Right lobe of liver (tissue), 4 donors: ENCODE results near the gene CALD1.

Experiments
- CTCF ChIP-seq, 4 donors: fragments of 200-600 bp in 3 of 4; fragments of 450-650 bp in 1 of 4; IDR thresholded peaks; one replicate each; pipeline versions ENCODE4 v1.5.1 to v1.8.0; 2016 to 2022; ENCODE audit warnings: antibody characterized with exemption in 4 of 4, mild to moderate bottlenecking in 2 of 4
- POLR2A ChIP-seq: fragments of 450-650 bp; IDR thresholded peaks from one replicate; pipeline ENCODE4 v1.6.1; 2017; ENCODE audit warnings: antibody characterized with exemption, mild to moderate bottlenecking
- donor health status: DM: no; HTN: no; CAD: no.
- donor health status: DM: no; HTN: no; CAD: no.
- donor health status: DM: no; HTN: yes; CAD: no.

- TF ChIP-seq CTCF (IDR thresholded peaks at IDR 0.05) (no peak), POLR2A (no peak)
Measured at GRCh38 chr7:134768243-134768642, 11.2 kb upstream of the CALD1 start.
